Prostate gland (tissue), 2 donors: ENCODE results near the gene KCNH2. TPM values are rescaled to one million over a fixed set of nuclear protein-coding genes. Genes with fewer than 3 reads are reported as not detected.

ENCODE experiments used
- DNase-seq: peaks from one replicate; pipeline ENCODE4 v3.0.0-alpha.2; 2019; ENCODE audit warnings: low spot score
- H3K27ac ChIP-seq, 2 donors: fragments of 200-600 bp; sonication (generic); 2 replicates each; pipeline ENCODE4 v1.5.1; 2017 to 2019
- H3K27me3 ChIP-seq: fragments of 200-600 bp; sonication (generic); replicated peaks from 2 replicates; pipeline ENCODE4 v1.5.1; 2019; ENCODE audit not compliant: insufficient read depth
- H3K36me3 ChIP-seq, 2 donors: fragments of 200-600 bp; sonication (generic); 1 replicate in 1 of 2; 2 replicates in 1 of 2; pipeline versions ENCODE4 v1.5.1 to v1.8.1; 2017 to 2019
- H3K4me1 ChIP-seq: fragments of 200-600 bp; sonication (generic); replicated peaks from 2 replicates; pipeline ENCODE4 v1.5.1; 2019
- H3K4me3 ChIP-seq, 2 donors: fragments of 200-600 bp; sonication (generic); 2 replicates each; pipeline ENCODE4 v1.5.1; 2017 to 2019
- H3K9me3 ChIP-seq: fragments of 200-600 bp; sonication (generic); 2 replicates; pipeline ENCODE4 v1.5.1; 2017
- POLR2A ChIP-seq: fragments of 450-650 bp; IDR thresholded peaks from one replicate; pipeline ENCODE4 v1.6.1; 2016; ENCODE audit warnings: antibody characterized with exemption, mild to moderate bottlenecking
- POLR2AphosphoS5 ChIP-seq: sonication (generic); formaldehyde crosslinking; IDR thresholded peaks from one replicate; pipeline ENCODE4 v1.6.1; 2017; ENCODE audit warnings: antibody characterized with exemption
- WGBS: methylation state at CpG from one replicate; pipeline ENCODE4 v1.1.5; 2018; 5-methylcytosine and 5-hydroxymethylcytosine counted together
- intact Hi-C: fragments of 100-400 bp; cut with DNase I; formaldehyde crosslinking; loops from one replicate; pipeline ENCODE4 v1.14.2; 2022
- total RNA-seq, 2 donors: library from RNA; depleted of rRNA; stranded (reverse); fragments of >200 nt; gene quantifications; one replicate each; pipeline ENCODE4 v1.1.0, GENCODE V29; 2016
- TF ChIP-seq, protein P1 (sequence below), 4 experiments: fragments of 200-600 bp in 2 of 4; fragments of 450-650 bp in 2 of 4; sonication (generic) in 2 of 4; IDR thresholded peaks; 1 replicate in 3 of 4; 2 replicates in 1 of 4; pipeline ENCODE4 v1.5.1; 2016 to 2019; ENCODE audit warnings: antibody characterized with exemption in 4 of 4, mild to moderate bottlenecking in 2 of 4, moderate library complexity in 2 of 4

KCNH2 gene
- total RNA-seq, 2 donors from 2014 or later, result 10.1 to 184 TPM

DNA sequence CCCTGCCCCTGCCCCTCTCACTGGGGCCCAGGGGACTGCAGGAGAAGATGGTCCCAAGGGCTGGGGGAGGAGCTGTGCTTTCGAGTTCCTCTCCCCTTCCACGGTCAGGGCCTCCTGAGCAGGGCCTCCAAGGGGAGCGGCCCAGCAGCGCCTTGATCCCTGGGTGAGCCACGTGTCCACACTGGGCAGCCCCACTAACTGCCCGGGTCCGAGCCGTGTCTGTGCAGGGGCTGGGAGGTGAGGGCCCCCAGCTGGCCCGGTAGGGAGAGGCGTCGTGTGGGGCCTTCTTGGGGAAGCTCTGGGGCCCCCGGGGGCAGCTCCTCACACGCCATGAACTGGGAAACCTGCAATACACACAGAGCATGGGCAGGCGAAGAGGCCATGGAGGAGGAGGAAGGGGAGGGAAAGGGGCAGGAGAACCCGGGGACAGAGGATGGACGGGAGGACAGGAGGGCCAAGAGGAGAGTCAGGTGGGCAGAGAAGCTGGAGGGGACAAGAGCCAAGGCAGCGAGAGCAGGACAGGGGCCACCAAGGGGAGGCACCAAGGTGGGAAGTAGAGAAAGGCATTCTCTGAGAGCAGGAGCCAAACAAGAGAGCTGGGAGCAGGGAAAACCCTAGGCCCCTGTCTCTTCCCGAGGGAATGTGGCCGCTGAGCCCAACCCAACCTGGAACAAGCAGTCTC, 32.8 kb downstream of the KCNH2 start:
- no peak for TF ChIP-seq POLR2A
- TF ChIP-seq, protein P1, sequence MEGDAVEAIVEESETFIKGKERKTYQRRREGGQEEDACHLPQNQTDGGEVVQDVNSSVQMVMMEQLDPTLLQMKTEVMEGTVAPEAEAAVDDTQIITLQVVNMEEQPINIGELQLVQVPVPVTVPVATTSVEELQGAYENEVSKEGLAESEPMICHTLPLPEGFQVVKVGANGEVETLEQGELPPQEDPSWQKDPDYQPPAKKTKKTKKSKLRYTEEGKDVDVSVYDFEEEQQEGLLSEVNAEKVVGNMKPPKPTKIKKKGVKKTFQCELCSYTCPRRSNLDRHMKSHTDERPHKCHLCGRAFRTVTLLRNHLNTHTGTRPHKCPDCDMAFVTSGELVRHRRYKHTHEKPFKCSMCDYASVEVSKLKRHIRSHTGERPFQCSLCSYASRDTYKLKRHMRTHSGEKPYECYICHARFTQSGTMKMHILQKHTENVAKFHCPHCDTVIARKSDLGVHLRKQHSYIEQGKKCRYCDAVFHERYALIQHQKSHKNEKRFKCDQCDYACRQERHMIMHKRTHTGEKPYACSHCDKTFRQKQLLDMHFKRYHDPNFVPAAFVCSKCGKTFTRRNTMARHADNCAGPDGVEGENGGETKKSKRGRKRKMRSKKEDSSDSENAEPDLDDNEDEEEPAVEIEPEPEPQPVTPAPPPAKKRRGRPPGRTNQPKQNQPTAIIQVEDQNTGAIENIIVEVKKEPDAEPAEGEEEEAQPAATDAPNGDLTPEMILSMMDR (IDR thresholded peaks at IDR 0.05), result no peak
- no peak for TF ChIP-seq POLR2AphosphoS5
- 49% methylated on average over 19 of the region's 19 CpGs for WGBS

DNA sequence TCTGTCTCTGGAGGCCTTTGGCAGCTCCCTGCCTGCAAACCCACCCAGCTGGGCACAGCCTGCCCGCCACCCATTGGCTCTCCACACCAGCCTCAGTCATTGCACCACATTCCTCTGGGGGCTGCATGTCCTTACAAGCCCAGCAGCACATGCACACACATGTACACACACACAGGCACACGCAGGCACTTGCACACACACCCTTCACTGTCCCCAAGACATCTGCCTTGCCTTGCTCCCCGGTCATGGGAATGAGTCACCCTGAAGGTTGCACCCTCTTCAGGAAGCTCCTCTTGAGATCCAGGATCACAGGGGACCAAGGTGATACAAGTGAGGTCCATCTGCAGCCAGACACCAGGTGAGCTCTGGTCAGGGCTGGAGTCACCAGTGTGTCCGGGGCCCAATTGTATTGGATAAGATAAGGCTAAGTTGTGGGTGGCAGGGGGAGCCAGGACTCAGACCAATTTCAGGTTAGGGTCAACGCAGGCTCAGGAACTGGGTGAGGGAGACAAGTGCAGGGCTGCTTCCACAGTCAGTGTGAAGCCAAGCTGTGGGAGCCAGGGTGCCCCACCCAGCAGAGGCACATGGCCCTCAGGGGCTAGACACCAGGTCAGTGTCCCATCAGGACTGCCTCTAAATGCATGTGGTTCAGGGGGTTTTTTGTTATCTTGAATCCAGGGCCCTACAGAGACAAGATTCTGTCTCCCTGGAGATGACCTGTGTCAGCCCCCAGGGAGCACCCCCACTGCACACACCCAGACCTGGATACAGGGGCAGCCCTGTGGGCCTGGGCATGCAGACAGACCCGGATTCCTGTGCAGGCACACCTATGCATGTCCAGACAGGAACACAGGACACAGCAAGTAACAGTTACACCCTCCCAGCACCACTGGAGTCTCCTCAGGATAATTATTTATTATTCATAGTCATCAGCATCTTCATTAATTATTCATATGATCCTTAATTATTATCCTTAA, 33.8 kb downstream of the KCNH2 start:
- TF ChIP-seq POLR2A, result no peak
- no peak for TF ChIP-seq POLR2AphosphoS5
- TF ChIP-seq, protein P1 (IDR thresholded peaks at IDR 0.05), result no peak
- 71% methylated on average over 6 of the region's 6 CpGs for WGBS
- no peak for DNase-seq
- Histone ChIP-seq H3K36me3 (no peaks in the 10 kb centered on the region), H3K4me3 (no peak overlapping the region), H3K27ac (no peak overlapping the region), H3K9me3 (no peaks in the 10 kb centered on the region), H3K4me1 (no peaks in the 10 kb centered on the region), H3K27me3 (no peaks in the 10 kb centered on the region)
- intact Hi-C loops, result no loop called here

More for the DNA sequence above, 32.8 kb downstream of the KCNH2 start:
- no peaks in the 10 kb centered on the region for H3K9me3 ChIP-seq
- intact Hi-C loops, result no loop called here
- no peaks in the 10 kb centered on the region for H3K36me3 ChIP-seq
- H3K4me3 ChIP-seq, result no peak overlapping the region
- no peak overlapping the region for H3K27ac ChIP-seq
- no peak for DNase-seq
- no peaks in the 10 kb centered on the region for H3K4me1 ChIP-seq
- no peaks in the 10 kb centered on the region for H3K27me3 ChIP-seq

GRCh38 chr7:150943453-150943814, 34.7 kb downstream of the KCNH2 start:
- Histone ChIP-seq H3K9me3 (no peaks in the 10 kb centered on the region), H3K4me1 (no peaks in the 10 kb centered on the region), H3K4me3 (no peak overlapping the region), H3K27me3 (no peaks in the 10 kb centered on the region), H3K27ac (no peak overlapping the region), H3K36me3 (no peaks in the 10 kb centered on the region)
- intact Hi-C loops, result no loop called here
- DNase-seq, result no peak
- TF ChIP-seq, protein P1 (IDR thresholded peaks at IDR 0.05), result no peak
- TF ChIP-seq POLR2AphosphoS5 (no peak), POLR2A (no peak)
- 90% methylated on average over 6 of the region's 6 CpGs for WGBS

- intact Hi-C loops, result no loop called here
- Histone ChIP-seq H3K4me1 (no peaks in the 10 kb centered on the region), H3K36me3 (no peaks in the 10 kb centered on the region), H3K27ac (no peak overlapping the region), H3K9me3 (no peaks in the 10 kb centered on the region), H3K27me3 (no peaks in the 10 kb centered on the region), H3K4me3 (no peak overlapping the region)
- 72% methylated on average over 12 of the region's 13 CpGs for WGBS
- DNase-seq, result no peak
- TF ChIP-seq, protein P1 (IDR thresholded peaks at IDR 0.05), result no peak
- TF ChIP-seq POLR2AphosphoS5 (no peak), POLR2A (no peak)
Observed at GRCh38 chr7:150942591-150943452, 35.3 kb downstream of the KCNH2 start.
